ENCODE results near the gene KLF6.
A peak's percentile ranks its signal among the peaks of the same experiment; 100 is the strongest.

The KLF6 gene

GRCh38 chr10:3782451-3783315 is 2.3 kb downstream of the KLF6 start:
- TF ChIP-seq CTCF (IDR thresholded peaks at IDR 0.05; ENCODE audit: control extremely low read depth, extremely low read depth, low read depth, missing control alignments), result no peak
- POLR2A ChIA-PET, result interaction anchor here (0.8 to 4.0 kb wide), 8 partner anchors 18 to 92 kb away, joined by 3 to 45 read pairs (median 3); no protein-coding TSS in a partner anchor
- DNase-seq (ENCODE audit: extremely low spot score), result peak; percentile 57
- CTCF ChIA-PET, result interaction anchor here (0.9 kb wide), 1 partner anchor 45 kb away, joined by 3 read pairs; no protein-coding TSS in a partner anchor

- TF ChIP-seq CTCF (IDR thresholded peaks at IDR 0.05; ENCODE audit: control extremely low read depth, extremely low read depth, low read depth, missing control alignments), result no peak
- ChIA-PET POLR2A (interaction anchor here (0.8 to 2.3 kb wide), 5 partner anchors 25 to 93 kb away, joined by 3 to 16 read pairs (median 3); no protein-coding TSS in a partner anchor), CTCF (interaction anchor here (0.8 to 0.9 kb wide), 3 partner anchors 12 to 50 kb away, joined by 3 read pairs; no protein-coding TSS in a partner anchor)
- no peak for DNase-seq (ENCODE audit: extremely low spot score)
Observed at GRCh38 chr10:3782146-3782450, 2.9 kb downstream of the KLF6 start.

GRCh38 chr10:3781468-3782145 is 3.4 kb downstream of the KLF6 start:
- peak; percentile 20 for TF ChIP-seq CTCF (IDR thresholded peaks at IDR 0.05; ENCODE audit: control extremely low read depth, extremely low read depth, low read depth, missing control alignments)
- ChIA-PET CTCF (interaction anchor here (0.8 to 0.9 kb wide), 3 partner anchors 11 to 51 kb away, joined by 3 read pairs; no protein-coding TSS in a partner anchor), POLR2A (interaction anchor here (0.8 to 2.3 kb wide), 4 partner anchors 26 to 93 kb away, joined by 3 to 16 read pairs (median 6); no protein-coding TSS in a partner anchor)
- DNase-seq (ENCODE audit: extremely low spot score), result no peak

- no peak for DNase-seq (ENCODE audit: extremely low spot score)
- ChIA-PET CTCF (interaction anchor here (0.8 to 1.0 kb wide), 2 partner anchors 8 to 10 kb away, joined by 3 read pairs; no protein-coding TSS in a partner anchor), POLR2A (interaction anchor here (1.0 to 2.3 kb wide), 3 partner anchors 31 to 94 kb away, joined by 3 to 16 read pairs (median 5); no protein-coding TSS in a partner anchor)
- no peak for TF ChIP-seq CTCF (IDR thresholded peaks at IDR 0.05; ENCODE audit: control extremely low read depth, extremely low read depth, low read depth, missing control alignments)
Observed at GRCh38 chr10:3780771-3781467, 4.1 kb downstream of the KLF6 start.

- DNase-seq (ENCODE audit: extremely low spot score), result no peak
- ChIA-PET POLR2A (interaction anchor here (1.5 kb wide), 1 partner anchor 30 kb away, joined by 5 read pairs; no protein-coding TSS in a partner anchor), CTCF (interaction anchor here (1.0 kb wide), 1 partner anchor 9 kb away, joined by 3 read pairs; no protein-coding TSS in a partner anchor)
- TF ChIP-seq CTCF (IDR thresholded peaks at IDR 0.05; ENCODE audit: control extremely low read depth, extremely low read depth, low read depth, missing control alignments), result no peak
Observed at GRCh38 chr10:3780021-3780770, 4.8 kb downstream of the KLF6 start.

Data from GM10248 (cell line).